ENCODE results near the gene CYTH4.

CYTH4 gene

DNA sequence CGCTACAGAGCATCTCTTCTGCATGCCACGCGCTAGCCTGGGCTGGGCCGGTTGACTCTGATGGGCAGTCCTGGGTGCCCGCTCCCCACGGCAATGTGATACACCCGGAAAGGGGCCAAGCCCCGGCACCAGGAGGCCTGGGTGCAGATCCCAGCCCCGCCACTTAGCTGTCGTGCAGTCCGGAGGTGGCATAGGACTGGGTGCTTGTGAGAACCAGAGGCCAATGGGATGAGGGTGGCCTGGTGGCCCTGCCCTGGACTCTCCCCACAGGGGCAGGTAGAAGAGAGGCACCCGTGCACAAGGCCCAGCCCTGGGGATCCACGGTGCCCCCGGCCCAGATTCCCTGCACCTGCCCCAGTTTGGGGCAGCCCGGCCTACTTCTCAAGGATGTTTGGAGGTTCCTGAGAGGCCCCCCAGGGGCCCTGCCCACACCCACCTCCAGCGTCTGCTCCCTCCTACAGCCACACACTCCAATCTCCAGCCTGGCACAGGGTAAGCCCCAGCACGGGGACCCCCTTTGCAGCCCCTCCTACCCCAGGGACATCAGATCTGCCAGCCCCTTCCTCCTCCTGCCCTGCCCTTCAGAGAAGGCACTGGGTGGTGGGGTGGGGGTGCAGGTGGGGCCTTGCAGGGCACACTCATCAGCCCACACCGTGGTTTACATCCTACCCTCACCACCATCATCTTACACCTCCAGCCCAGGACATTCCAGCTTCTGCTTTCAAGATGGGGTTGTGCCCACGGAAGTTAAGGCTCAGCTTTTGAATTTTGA lies 66.9 kb downstream of the CYTH4 start:
- DNase-seq (ENCODE audit: low spot score) = no peak

DNA sequence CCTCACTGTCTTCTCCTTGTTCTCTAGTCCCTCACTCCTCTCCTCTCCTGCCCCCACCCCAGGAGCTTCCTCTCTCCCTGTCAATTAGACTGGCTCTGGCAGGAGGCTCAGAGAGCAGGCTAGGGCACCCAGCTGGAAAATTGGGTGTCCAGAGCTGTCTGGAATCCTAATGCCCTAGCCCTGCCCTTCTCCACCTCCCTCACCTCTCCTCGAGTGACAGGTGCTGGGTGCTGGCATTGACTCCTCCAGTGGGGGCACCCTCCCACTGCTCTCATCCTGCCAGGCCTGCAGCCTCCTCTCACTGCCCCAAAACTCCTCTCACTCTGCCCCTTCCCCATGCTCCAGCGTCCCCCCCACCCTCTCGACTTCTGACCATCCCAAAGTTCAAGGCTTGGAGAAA lies 68.9 kb downstream of the CYTH4 start:
- no peak for DNase-seq (ENCODE audit: low spot score)

DNA sequence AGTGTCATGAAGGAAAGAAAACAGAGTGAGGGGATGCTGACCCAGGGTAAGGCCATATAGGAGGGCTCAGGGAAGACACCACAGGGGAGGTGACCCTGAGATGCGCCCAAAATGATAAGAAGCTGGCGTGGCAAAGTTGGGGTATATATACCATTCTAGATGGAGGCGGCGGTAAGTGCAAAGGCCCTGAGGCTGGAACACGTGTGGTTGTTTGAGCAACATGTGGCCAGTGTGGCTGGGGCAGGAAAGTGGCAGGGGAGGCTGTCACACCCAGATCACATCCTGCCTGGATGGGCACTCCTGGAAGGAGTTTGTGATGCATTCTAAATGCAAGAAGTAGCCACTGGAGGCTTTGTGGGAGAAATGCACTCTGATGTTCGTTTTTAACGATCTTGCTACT lies 70.2 kb downstream of the CYTH4 start:
- no peak for DNase-seq (ENCODE audit: low spot score)

DNA sequence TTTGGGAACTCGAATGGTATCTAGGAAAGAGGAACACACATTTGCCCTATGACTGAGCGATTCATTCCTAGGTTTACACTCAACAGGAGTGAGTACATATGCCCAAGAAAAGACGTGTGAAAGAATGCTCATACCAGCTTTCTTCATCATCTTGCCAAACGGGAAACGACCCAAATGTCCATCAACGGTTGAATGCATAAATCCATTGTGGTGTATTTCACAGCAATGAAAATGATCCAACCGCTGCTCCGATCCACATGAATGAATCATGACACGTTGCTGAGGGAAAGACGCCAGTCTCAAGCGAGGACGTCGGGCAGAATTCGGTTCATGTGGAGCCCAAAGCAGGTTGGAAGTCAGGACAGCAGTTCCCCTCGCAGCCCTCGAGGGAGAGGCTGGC lies 71.5 kb downstream of the CYTH4 start:
- no peak for DNase-seq (ENCODE audit: low spot score)

DNA sequence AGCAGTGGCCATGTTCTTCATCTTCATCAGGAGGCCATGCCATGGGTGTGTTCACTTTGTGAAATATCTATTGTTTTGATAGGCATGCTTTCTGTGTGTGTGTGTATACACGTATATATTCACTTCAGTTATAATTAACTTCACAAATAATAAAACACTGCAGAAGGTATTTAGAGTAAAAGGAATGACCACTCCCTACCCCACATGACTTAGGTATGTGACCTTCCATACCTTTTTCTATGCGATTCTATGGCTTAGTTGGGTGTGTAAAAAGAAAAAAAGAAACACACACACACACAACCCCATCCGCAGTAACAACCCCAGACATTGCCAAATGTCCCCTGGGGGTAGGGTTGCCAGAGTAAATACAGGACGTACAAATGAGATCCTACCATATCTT lies 72.0 kb downstream of the CYTH4 start:
- DNase-seq (ENCODE audit: low spot score) = no peak

DNA sequence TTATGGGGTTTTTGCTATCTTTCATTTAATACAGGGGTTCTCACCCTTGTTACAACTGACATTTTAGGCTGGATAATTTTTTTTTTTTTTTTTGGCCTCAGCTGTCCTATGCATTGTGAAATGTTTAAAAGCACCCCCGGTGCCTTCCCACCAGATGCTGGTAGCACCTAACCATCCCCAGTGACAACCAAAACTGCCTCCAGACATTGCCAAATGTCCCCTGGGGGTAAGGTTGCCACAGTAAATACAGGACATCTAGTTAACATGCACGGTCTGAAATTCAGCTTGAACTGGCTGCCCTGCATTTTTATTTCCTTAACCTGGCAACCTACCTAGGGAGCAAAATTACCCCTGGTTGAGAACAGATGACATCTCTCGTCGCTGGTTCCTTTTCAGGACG lies 72.4 kb downstream of the CYTH4 start:
- DNase-seq (ENCODE audit: low spot score) = no peak

DNA sequence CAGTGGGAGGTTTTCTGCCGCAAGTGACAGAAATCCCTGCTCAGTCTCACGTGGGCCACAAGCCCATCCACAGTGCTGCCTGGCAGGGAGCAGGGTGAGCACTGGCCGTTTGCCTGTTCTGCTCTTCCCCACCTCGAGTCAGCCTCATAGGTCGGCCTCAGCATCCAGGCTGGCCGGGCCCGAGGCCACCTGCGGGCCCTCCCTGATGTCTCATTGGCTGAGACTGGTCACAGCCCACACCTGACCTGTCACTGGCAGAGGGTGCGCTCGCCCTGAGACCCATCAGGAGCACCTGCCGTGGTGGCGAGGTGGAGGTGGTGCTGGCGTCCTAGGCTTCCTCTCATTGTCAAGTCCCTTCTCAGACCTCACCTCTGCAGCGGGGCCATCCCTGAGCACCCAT lies 72.9 kb downstream of the CYTH4 start:
- no peak for DNase-seq (ENCODE audit: low spot score)

DNA sequence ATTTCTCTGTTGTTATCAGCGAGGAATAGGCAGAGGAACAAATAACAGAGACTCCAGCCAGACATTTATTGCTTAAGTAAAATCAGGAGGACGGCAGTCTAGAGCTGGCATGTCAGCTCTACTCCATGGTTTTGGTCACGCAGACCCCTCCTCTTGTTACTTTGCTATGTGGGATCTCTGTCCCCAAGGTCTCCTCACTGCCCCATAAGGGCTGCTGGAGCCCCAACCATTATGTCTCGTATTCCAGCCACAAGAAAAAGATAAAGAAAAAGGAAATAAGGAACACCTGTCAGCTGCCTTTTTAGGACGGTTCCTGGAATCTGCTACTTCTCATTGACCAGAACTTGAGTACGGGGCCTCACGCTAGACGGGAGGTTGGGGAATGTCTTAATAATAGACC lies 74.6 kb downstream of the CYTH4 start:
- DNase-seq (ENCODE audit: low spot score) = no peak

DNA sequence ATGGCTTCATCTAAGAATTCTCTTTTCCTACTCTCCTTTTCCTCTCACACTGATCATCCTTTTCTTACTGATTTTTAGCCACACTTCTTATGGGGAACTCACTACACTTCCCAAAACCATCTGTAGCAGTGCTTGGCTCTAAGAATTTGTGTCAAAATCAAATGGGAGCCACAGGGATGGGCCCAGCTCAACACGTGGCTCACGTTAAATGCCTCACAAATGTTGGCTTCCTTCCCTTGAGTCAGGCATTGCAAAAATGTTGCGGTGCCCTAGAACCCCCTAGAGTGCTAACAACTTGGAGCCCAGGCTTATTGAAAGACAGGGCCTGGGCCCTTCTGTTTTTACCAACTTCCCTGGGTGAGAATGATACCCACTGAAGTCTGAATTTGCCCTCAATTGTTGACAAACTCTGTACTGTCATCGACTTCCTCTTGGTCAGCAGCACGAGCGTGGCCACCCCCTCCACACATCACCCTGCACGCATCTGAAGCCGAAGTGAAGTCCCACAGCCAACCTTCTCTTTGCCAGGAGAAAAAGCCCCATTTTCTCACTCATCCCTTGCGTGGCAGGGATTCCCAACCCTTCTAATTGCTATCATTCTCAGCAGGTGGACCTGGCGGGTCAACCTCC lies 75.3 kb downstream of the CYTH4 start:
- DNase-seq (ENCODE audit: low spot score) = no peak

DNA sequence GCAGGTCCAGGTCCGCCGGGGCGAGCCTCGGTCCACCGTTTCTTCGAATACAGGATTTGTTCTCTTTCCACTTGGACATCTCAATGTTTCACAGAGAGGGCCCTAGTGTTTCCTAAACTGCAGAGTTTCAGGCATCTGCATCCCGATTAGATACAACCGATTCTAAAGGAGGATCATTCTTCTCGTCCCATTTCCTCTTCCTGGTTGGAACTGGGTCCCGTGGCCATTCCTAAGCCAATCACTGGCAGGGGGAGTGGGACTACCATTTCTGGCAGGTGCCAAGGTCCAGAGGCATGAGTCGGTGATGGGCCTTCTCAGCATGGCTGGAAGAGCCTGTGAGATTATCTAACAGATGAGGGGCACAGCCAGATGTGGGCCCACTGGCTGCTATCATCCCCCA lies 76.1 kb downstream of the CYTH4 start:
- DNase-seq (ENCODE audit: low spot score) = no peak

DNA sequence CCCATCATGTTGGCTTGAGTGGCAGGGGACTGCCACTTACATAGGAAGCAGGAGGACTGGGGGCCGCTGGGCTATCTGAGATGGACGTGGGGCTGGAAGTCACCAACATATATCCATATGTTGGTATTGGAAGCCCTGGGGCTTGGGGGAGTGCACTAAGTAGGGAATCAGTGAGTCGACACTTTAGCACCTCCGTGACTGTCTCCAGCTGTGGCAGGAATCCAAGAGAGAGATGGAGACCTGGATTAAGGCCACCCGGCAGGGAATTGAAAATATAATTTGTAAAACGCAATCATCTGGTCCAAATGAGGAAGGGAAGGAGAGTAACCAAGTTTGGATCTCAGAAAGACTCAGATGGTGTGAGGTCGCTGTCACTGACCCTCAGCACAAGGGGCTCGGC lies 76.6 kb downstream of the CYTH4 start:
- peak; percentile 26 for DNase-seq (ENCODE audit: low spot score)

DNA sequence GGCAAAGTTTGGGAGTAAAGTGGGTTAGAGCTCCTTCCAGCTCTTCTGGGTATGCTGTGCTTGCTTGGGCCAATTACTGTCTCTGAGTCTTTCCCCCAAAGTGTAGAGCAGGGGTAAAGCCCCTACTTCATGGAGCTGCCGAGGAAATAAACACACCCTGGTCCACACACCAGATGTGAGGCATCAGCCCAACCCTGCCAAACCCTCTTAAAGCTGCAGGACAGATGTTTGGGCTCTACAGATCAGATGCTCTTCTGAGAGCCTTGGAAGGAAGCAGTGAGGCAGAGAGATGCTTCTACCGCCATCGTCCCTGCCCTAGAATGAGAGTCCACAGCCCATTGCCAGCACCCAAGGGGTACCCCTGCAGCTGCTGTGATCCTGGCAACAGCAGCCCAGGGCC lies 80.3 kb downstream of the CYTH4 start:
- DNase-seq (ENCODE audit: low spot score) = no peak

DNA sequence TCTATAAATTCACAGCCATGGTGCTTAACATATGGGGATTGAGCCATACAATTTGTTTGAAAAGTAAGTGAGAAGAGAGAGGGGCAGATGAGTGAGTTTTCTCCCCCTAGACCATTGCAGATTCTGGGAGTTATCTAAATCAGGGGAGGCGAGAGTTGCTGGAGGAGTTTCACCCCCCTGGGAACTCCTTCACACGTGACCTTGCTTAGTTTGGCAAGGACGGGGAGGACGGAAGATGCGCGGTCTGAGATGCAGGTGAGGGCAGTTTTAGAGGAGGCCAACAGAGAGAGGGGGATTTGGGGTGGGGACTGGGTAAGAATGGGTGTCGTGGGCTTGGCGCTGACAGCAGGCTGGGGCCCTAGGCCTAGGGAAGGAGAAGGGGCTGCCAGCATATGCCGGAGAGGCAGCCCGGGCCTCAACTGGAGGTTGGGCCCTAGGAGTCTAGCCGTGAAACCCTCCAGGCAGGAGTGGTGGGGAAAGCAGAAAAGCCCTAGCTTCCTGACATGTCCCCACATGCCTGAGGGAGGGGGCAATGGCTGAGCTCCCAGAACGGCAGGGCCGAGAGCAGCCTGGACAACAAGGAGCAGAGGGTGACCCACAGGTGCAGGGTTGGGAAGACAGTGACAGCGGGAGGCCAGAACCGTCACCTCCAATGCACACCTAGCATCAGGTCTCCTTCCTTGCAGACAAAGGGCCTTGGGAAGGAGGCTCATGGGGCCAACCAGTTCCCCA lies 81.1 kb downstream of the CYTH4 start:
- DNase-seq (ENCODE audit: low spot score) = no peak

Measured in AG08395 (cell line).